GM19468 (cell line): ENCODE data around the gene RNASEH2A.

Experiments used
- ATAC-seq: cut with Tn5 transposase; IDR thresholded peaks from one replicate; pipeline ENCODE4 v1.9.1; 2021; ENCODE audit warnings: mild to moderate bottlenecking, moderate library complexity, moderate number of reproducible peaks; ENCODE audit not compliant: unreplicated experiment; ENCODE audit errors: extremely low read depth

Gene RNASEH2A

GRCh38 chr19:12782424-12783290 is 23.7 kb upstream of the RNASEH2A start:
- ATAC-seq, result peak; percentile 29

GRCh38 chr19:12783291-12783848 is 23.0 kb upstream of the RNASEH2A start:
- ATAC-seq, result no peak

- no peak for ATAC-seq
These were observed 22.5 kb upstream of the RNASEH2A start for GRCh38 chr19:12783849-12784393.

- no peak for ATAC-seq
These were observed 22.0 kb upstream of the RNASEH2A start for GRCh38 chr19:12784394-12784870.

- no peak for ATAC-seq
These were observed 21.4 kb upstream of the RNASEH2A start for GRCh38 chr19:12784871-12785430.

- no peak for ATAC-seq
These were observed 20.9 kb upstream of the RNASEH2A start for GRCh38 chr19:12785431-12786031.

- ATAC-seq, result no peak
These were observed 20.1 kb upstream of the RNASEH2A start for GRCh38 chr19:12786141-12786870.

- no peak for ATAC-seq
These were observed 19.4 kb upstream of the RNASEH2A start for GRCh38 chr19:12786952-12787351.

GRCh38 chr19:12787458-12787857 is 18.9 kb upstream of the RNASEH2A start:
- ATAC-seq, result no peak

GRCh38 chr19:12788042-12788681 is 18.2 kb upstream of the RNASEH2A start:
- ATAC-seq, result no peak

- no peak for ATAC-seq
These were observed 17.7 kb upstream of the RNASEH2A start for GRCh38 chr19:12788682-12789097.

GRCh38 chr19:12789098-12789903 is 17.1 kb upstream of the RNASEH2A start:
- ATAC-seq, result peak; percentile 0

- ATAC-seq, result peak; percentile 14
These were observed 16.3 kb upstream of the RNASEH2A start for GRCh38 chr19:12789904-12790619.

- ATAC-seq, result no peak
These were observed 15.6 kb upstream of the RNASEH2A start for GRCh38 chr19:12790628-12791344.

- ATAC-seq, result peak; percentile 7
These were observed 14.9 kb upstream of the RNASEH2A start, which contains the start of gene JUNB for GRCh38 chr19:12791345-12792050. TSS of gene JUNB (plus strand) at chr19:12791486. CDS start at chr19:12791772, 286 bp downstream.

GRCh38 chr19:12792051-12792852 is 14.1 kb upstream of the RNASEH2A start:
- ATAC-seq, result no peak
